Ishikawa (cell line): ENCODE results near the gene DISP2.

ENCODE experiments used
- CEBPB ChIP-seq: IDR thresholded peaks from 2 replicates; pipeline ENCODE4 v1.6.1; 2012
- CREB1 ChIP-seq: IDR thresholded peaks from 2 replicates; pipeline ENCODE4 v1.6.1; 2012; ENCODE audit warnings: low read depth
- EGR1 ChIP-seq: IDR thresholded peaks from 2 replicates; pipeline ENCODE4 v1.6.1; 2012
- EP300 ChIP-seq: IDR thresholded peaks from 2 replicates; pipeline ENCODE4 v1.6.1; 2012; ENCODE audit warnings: borderline replicate concordance
- FOXM1 ChIP-seq: IDR thresholded peaks from 2 replicates; pipeline ENCODE4 v1.6.1; 2012; ENCODE audit warnings: low read depth, borderline replicate concordance
- MAX ChIP-seq: IDR thresholded peaks from 2 replicates; pipeline ENCODE4 v1.6.1; 2012
- NFIC ChIP-seq: IDR thresholded peaks from 2 replicates; pipeline ENCODE4 v1.6.1; 2012
- RAD21 ChIP-seq: IDR thresholded peaks from 2 replicates; pipeline ENCODE4 v1.6.1; 2012; ENCODE audit warnings: low read depth
- REST ChIP-seq: IDR thresholded peaks from 2 replicates; pipeline ENCODE4 v1.6.1; 2012; ENCODE audit warnings: low read depth, mild to moderate bottlenecking
- TAF1 ChIP-seq: IDR thresholded peaks from 2 replicates; pipeline ENCODE4 v1.6.1; 2012; ENCODE audit warnings: low read depth, mild to moderate bottlenecking
- TCF12 ChIP-seq: IDR thresholded peaks from 2 replicates; pipeline ENCODE4 v1.6.1; 2012; ENCODE audit warnings: low read depth
- TEAD4 ChIP-seq: IDR thresholded peaks from 2 replicates; pipeline ENCODE4 v1.6.1; 2012
- USF1 ChIP-seq: IDR thresholded peaks from 2 replicates; pipeline ENCODE4 v1.6.1; 2012
- YY1 ChIP-seq: IDR thresholded peaks from 2 replicates; pipeline ENCODE4 v1.6.1; 2012; ENCODE audit warnings: low read depth
- ZBTB7A ChIP-seq: IDR thresholded peaks from 2 replicates; pipeline ENCODE4 v1.6.1; 2012; ENCODE audit warnings: low read depth

The DISP2 gene

GRCh38 chr15:40358471-40359353, 693 bp downstream of the DISP2 start:
- 0 out of 2 replicates have a peak, but pooled peaks have one; percentile 6 for TF ChIP-seq CEBPB
- TF ChIP-seq RAD21, result no peak

- TF ChIP-seq CREB1, result no peak
- no peak for TF ChIP-seq EP300
- no peak for TF ChIP-seq TEAD4
- TF ChIP-seq FOXM1, result no peak
- no peak for TF ChIP-seq YY1
- no peak for TF ChIP-seq USF1
- TF ChIP-seq RAD21, result no peak
- no peak for TF ChIP-seq EGR1
- no peak for TF ChIP-seq MAX
- no peak for TF ChIP-seq TCF12
Measured at GRCh38 chr15:40360015-40360414, 2.0 kb downstream of the DISP2 start.

GRCh38 chr15:40361640-40362039, 3.6 kb downstream of the DISP2 start:
- no peak for TF ChIP-seq MAX
- TF ChIP-seq ZBTB7A, result no peak
- no peak for TF ChIP-seq NFIC
- no peak for TF ChIP-seq RAD21
- TF ChIP-seq CEBPB, result no peak
- no peak for TF ChIP-seq EGR1
- no peak for TF ChIP-seq YY1
- TF ChIP-seq TAF1, result no peak
- no peak for TF ChIP-seq TEAD4
- no peak for TF ChIP-seq CREB1
- TF ChIP-seq EP300, result no peak
- TF ChIP-seq REST, result no peak
- no peak for TF ChIP-seq TCF12
- TF ChIP-seq FOXM1, result no peak
- no peak for TF ChIP-seq USF1

- TF ChIP-seq MAX (no peak), TAF1 (no peak), NFIC (no peak), TEAD4 (no peak), USF1 (no peak), REST (no peak), EGR1 (no peak), CREB1 (no peak), ZBTB7A (no peak)
Measured at GRCh38 chr15:40363611-40364010, 5.6 kb downstream of the DISP2 start.

GRCh38 chr15:40364251-40364650, 6.2 kb downstream of the DISP2 start:
- TF ChIP-seq RAD21 (no peak), TEAD4 (no peak), CREB1 (no peak), YY1 (no peak), ZBTB7A (no peak), NFIC (no peak), EP300 (no peak)
